Measurements from ENCODE around the gene MAD1L1.

Gene MAD1L1

GRCh38 chr7:1968397-1969111 is 264.2 kb downstream of the MAD1L1 start:
- TF ChIP-seq, protein P1, sequence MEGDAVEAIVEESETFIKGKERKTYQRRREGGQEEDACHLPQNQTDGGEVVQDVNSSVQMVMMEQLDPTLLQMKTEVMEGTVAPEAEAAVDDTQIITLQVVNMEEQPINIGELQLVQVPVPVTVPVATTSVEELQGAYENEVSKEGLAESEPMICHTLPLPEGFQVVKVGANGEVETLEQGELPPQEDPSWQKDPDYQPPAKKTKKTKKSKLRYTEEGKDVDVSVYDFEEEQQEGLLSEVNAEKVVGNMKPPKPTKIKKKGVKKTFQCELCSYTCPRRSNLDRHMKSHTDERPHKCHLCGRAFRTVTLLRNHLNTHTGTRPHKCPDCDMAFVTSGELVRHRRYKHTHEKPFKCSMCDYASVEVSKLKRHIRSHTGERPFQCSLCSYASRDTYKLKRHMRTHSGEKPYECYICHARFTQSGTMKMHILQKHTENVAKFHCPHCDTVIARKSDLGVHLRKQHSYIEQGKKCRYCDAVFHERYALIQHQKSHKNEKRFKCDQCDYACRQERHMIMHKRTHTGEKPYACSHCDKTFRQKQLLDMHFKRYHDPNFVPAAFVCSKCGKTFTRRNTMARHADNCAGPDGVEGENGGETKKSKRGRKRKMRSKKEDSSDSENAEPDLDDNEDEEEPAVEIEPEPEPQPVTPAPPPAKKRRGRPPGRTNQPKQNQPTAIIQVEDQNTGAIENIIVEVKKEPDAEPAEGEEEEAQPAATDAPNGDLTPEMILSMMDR (IDR thresholded peaks at IDR 0.05; ENCODE audit: low read depth, low read length, missing control alignments): no peak
- in situ Hi-C loops (cut with HindIII; ENCODE audit: low sequenced_read_pairs): no loop called here
- no peak for DNase-seq (ENCODE audit: low read depth)
- no peak overlapping the region for H3K4me3 ChIP-seq (ENCODE audit: low read depth, low read length)

DNA sequence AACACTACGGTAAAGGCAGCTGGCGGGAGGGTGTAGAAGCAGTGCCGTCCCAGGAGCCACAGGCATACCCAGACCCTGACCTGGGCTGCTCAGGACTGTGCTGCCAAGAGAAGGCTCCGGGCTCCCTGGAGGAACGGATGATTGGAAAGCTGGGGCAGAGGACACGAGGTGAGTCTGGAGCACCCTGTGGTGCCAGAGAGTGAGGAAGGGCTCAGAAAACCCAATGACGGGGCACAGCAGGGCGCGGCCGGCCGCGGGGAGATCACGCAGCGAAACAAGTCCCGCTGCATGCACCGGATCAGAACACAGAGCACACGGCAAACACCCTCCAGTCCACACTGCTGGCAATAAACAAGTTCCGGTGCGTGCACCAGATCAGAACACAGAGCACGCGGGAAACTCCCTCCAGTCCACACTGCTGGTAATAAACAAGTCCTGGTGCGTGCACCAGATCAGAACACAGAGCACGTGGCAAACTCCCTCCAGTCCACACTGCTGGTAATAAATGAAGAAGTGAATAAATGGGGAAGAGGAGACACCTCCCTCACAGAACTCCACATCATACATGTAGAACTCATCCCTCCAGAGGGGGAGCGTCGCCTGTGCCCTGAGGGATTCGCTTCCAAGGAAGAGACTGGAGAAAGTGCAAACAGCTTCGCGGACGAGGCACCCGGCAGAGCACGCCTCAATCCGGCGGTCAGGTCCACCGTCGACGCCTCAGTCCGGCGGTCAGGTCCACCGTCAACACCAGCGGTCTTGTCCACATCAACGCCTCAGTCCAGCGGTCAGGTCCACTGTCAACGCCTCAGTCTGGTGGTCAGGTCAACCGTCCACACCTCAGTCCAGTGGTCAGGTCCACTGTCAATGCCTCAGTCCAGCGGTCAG is 265.0 kb downstream of the MAD1L1 start:
- TF ChIP-seq, protein P1 (IDR thresholded peaks at IDR 0.05; ENCODE audit: low read depth, low read length, missing control alignments): no peak
- no peak for DNase-seq (ENCODE audit: low read depth)
- H3K4me3 ChIP-seq (ENCODE audit: low read depth, low read length): no peak overlapping the region
- in situ Hi-C loops (cut with HindIII; ENCODE audit: low sequenced_read_pairs): no loop called here

GRCh38 chr7:1966631-1967200 is 266.0 kb downstream of the MAD1L1 start:
- H3K4me3 ChIP-seq (ENCODE audit: low read depth, low read length): no peak overlapping the region
- in situ Hi-C loops (cut with HindIII; ENCODE audit: low sequenced_read_pairs): no loop called here
- TF ChIP-seq, protein P1 (IDR thresholded peaks at IDR 0.05; ENCODE audit: low read depth, low read length, missing control alignments): no peak
- DNase-seq (ENCODE audit: low read depth): no peak

DNA sequence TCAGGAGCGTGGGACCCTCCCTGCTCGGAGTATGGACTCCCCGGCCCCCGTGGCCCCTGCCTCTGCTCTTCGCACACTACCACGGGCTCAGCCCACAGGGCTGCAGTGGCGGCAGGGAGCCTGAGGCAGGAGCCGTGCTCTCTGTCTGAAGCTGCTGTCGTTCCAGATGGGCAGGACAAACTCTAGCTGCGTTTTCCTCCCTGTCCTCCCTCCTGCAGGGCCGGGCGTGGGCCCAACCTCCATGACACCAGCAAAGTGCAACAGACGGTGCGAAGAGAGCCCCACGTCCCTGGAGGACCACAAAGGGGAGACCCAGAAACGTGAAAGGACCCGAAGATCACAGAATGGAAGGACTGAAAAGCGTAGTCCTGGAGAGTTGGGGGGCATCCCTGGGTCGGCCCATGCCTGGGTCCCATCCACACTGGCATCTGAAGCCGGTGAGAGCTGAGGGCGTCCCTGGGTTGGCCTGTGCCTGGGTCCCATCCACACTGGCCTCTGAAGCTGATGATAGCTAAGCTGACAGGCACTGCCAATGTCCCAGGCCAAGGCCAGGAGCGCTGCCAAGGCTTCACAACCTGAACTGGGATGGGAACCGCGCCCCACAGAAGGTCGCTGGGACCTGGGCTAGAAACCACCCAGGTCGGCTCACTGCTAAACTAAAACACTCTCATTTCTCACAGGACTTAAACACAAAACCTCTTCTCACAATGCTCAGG is 267.0 kb downstream of the MAD1L1 start:
- TF ChIP-seq, protein P1 (IDR thresholded peaks at IDR 0.05; ENCODE audit: low read depth, low read length, missing control alignments): no peak
- DNase-seq (ENCODE audit: low read depth): no peak
- H3K4me3 ChIP-seq (ENCODE audit: low read depth, low read length): no peak overlapping the region
- in situ Hi-C loops (cut with HindIII; ENCODE audit: low sequenced_read_pairs): no loop called here

DNA sequence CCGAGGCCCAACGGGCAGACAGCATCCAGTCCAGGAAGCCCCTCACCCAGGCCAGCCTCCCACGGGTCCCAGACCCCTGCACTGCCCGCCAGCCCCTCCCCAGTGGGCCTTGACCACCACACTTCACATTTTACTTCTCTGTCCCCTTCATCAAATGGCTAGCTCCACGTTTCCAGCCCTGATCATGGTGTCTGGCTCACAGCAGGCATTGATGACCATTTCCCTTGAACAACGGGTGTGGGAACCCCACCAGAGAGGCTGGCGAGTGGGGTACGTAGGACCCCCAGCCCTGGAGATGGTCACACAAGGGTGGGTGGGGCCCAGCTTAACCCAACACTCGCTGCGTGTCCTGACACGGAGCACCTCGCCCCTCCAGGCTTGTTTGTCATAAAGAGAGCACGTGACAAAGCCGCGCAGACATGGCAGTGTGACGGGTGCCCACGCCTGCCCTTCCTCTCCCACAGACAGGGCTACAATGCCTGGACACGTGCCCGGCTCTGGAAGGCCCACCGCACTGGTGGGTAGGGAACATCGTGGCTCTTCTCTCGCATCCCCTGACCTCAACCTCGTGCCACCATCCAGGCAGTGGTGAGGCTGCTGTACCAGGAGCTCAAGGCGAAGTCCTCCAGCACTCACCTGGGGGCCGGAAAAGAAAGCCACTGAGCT is 267.7 kb downstream of the MAD1L1 start:
- TF ChIP-seq, protein P1 (IDR thresholded peaks at IDR 0.05; ENCODE audit: low read depth, low read length, missing control alignments): no peak
- H3K4me3 ChIP-seq (ENCODE audit: low read depth, low read length): no peak overlapping the region
- in situ Hi-C loops (cut with HindIII; ENCODE audit: low sequenced_read_pairs): no loop called here
- no peak for DNase-seq (ENCODE audit: low read depth)

Measured in astrocyte of the cerebellum (primary cell).